ENCODE results near the gene TMOD1.
"Not testable (repeated sequence)": the region's sequence is repeated elsewhere in the genome, so short reads cannot be mapped to it uniquely, and the experiment has no call there.

TMOD1 gene

GRCh38 chr9:97577051-97577450, 75.6 kb downstream of the TMOD1 start:
- H3K4me1 ChIP-seq (ENCODE audit: insufficient read depth, low read length, severe bottlenecking) = no peaks in the 10 kb centered on the region

GRCh38 chr9:97578846-97579245, 77.4 kb downstream of the TMOD1 start:
- no peaks in the 10 kb centered on the region; the same call in 1 of the 2 replicates for H3K27me3 ChIP-seq (ENCODE audit: insufficient read depth, low read length)
- H3K9me2 ChIP-seq (ENCODE audit: low read depth, low read length) = no peaks in the 10 kb centered on the region
- H3F3A ChIP-seq (ENCODE audit: insufficient read depth, low read length) = no peaks in the 10 kb centered on the region
- no peak overlapping the region for H3K4me3 ChIP-seq (ENCODE audit: low read depth, low read length, poor library complexity, severe bottlenecking)
- H3K4me2 ChIP-seq (ENCODE audit: low read length) = no peak overlapping the region
- TF ChIP-seq CTCF (IDR thresholded peaks at IDR 0.05; ENCODE audit: low read length) = no peak
- no peak for TF ChIP-seq EZH2 (IDR thresholded peaks at IDR 0.05; ENCODE audit: borderline replicate concordance, low read length)
- H3K27ac ChIP-seq (ENCODE audit: low read depth, low read length, poor library complexity, severe bottlenecking) = no peak overlapping the region
- H4K20me1 ChIP-seq (ENCODE audit: insufficient read depth, low read length) = no peaks in the 10 kb centered on the region
- no peaks in the 10 kb centered on the region for H3K4me1 ChIP-seq (ENCODE audit: insufficient read depth, low read length, severe bottlenecking)
- H2AFZ ChIP-seq (ENCODE audit: low read length) = no peak overlapping the region
- no peak overlapping the region for H3K9ac ChIP-seq (ENCODE audit: low read length)
- no peaks in the 10 kb centered on the region for H3K79me2 ChIP-seq (ENCODE audit: insufficient read depth, low read length)
- no peaks in the 10 kb centered on the region for H3K36me3 ChIP-seq (ENCODE audit: insufficient read depth, low read length)
- H3K9me3 ChIP-seq (ENCODE audit: low read length) = no peaks in the 10 kb centered on the region

More at GRCh38 chr9:97577051-97577450, 75.6 kb downstream of the TMOD1 start:
- no peaks in the 10 kb centered on the region for H3F3A ChIP-seq (ENCODE audit: insufficient read depth, low read length)
- H3K27me3 ChIP-seq (ENCODE audit: insufficient read depth, low read length) = no peaks in the 10 kb centered on the region; the same call in 1 of the 2 replicates
- H2AFZ ChIP-seq (ENCODE audit: low read length) = no peak overlapping the region
- H3K9ac ChIP-seq (ENCODE audit: low read length) = no peak overlapping the region
- no peak for TF ChIP-seq EZH2 (IDR thresholded peaks at IDR 0.05; ENCODE audit: borderline replicate concordance, low read length)
- no peak for TF ChIP-seq CTCF (IDR thresholded peaks at IDR 0.05; ENCODE audit: low read length)
- no peaks in the 10 kb centered on the region for H3K36me3 ChIP-seq (ENCODE audit: insufficient read depth, low read length)
- no peaks in the 10 kb centered on the region for H3K79me2 ChIP-seq (ENCODE audit: insufficient read depth, low read length)
- no peak overlapping the region for H3K27ac ChIP-seq (ENCODE audit: low read depth, low read length, poor library complexity, severe bottlenecking)
- H3K9me3 ChIP-seq (ENCODE audit: low read length) = no peaks in the 10 kb centered on the region
- H4K20me1 ChIP-seq (ENCODE audit: insufficient read depth, low read length) = no peaks in the 10 kb centered on the region
- no peak overlapping the region for H3K4me3 ChIP-seq (ENCODE audit: low read depth, low read length, poor library complexity, severe bottlenecking)
- no peak overlapping the region for H3K4me2 ChIP-seq (ENCODE audit: low read length)
- no peaks in the 10 kb centered on the region for H3K9me2 ChIP-seq (ENCODE audit: low read depth, low read length)

GRCh38 chr9:97579914-97580313, 78.4 kb downstream of the TMOD1 start:
- Histone ChIP-seq H3K27me3 (ENCODE audit: insufficient read depth, low read length) (no peaks in the 10 kb centered on the region; the same call in 1 of the 2 replicates), H3K9me3 (ENCODE audit: low read length) (no peaks in the 10 kb centered on the region), H4K20me1 (ENCODE audit: insufficient read depth, low read length) (no peaks in the 10 kb centered on the region)

GRCh38 chr9:97581590-97581989, 80.1 kb downstream of the TMOD1 start:
- not testable (repeated sequence) for H3K9ac ChIP-seq (ENCODE audit: low read length); H3K4me3 ChIP-seq (ENCODE audit: low read depth, low read length, poor library complexity, severe bottlenecking); H3K27me3 ChIP-seq (ENCODE audit: insufficient read depth, low read length); H3K4me2 ChIP-seq (ENCODE audit: low read length); H3K9me3 ChIP-seq (ENCODE audit: low read length); H3K4me1 ChIP-seq (ENCODE audit: insufficient read depth, low read length, severe bottlenecking); H3K36me3 ChIP-seq (ENCODE audit: insufficient read depth, low read length); H3K27ac ChIP-seq (ENCODE audit: low read depth, low read length, poor library complexity, severe bottlenecking); H3K9me2 ChIP-seq (ENCODE audit: low read depth, low read length); H2AFZ ChIP-seq (ENCODE audit: low read length); H4K20me1 ChIP-seq (ENCODE audit: insufficient read depth, low read length); H3F3A ChIP-seq (ENCODE audit: insufficient read depth, low read length); H3K79me2 ChIP-seq (ENCODE audit: insufficient read depth, low read length)

More at GRCh38 chr9:97579914-97580313, 78.4 kb downstream of the TMOD1 start:
- no peak overlapping the region for H3K27ac ChIP-seq (ENCODE audit: low read depth, low read length, poor library complexity, severe bottlenecking)
- H3K4me1 ChIP-seq (ENCODE audit: insufficient read depth, low read length, severe bottlenecking) = no peaks in the 10 kb centered on the region
- TF ChIP-seq CTCF (IDR thresholded peaks at IDR 0.05; ENCODE audit: low read length) (no peak), EZH2 (IDR thresholded peaks at IDR 0.05; ENCODE audit: borderline replicate concordance, low read length) (no peak)
- H3K9ac ChIP-seq (ENCODE audit: low read length) = no peak overlapping the region
- no peaks in the 10 kb centered on the region for H3K9me2 ChIP-seq (ENCODE audit: low read depth, low read length)
- H3K4me2 ChIP-seq (ENCODE audit: low read length) = no peak overlapping the region
- H2AFZ ChIP-seq (ENCODE audit: low read length) = no peak overlapping the region
- H3K79me2 ChIP-seq (ENCODE audit: insufficient read depth, low read length) = no peaks in the 10 kb centered on the region
- H3F3A ChIP-seq (ENCODE audit: insufficient read depth, low read length) = no peaks in the 10 kb centered on the region
- no peaks in the 10 kb centered on the region for H3K36me3 ChIP-seq (ENCODE audit: insufficient read depth, low read length)
- H3K4me3 ChIP-seq (ENCODE audit: low read depth, low read length, poor library complexity, severe bottlenecking) = no peak overlapping the region

GRCh38 chr9:97584778-97585177, 83.3 kb downstream of the TMOD1 start:
- not testable (repeated sequence) for H3K36me3 ChIP-seq (ENCODE audit: insufficient read depth, low read length); H3K4me2 ChIP-seq (ENCODE audit: low read length); H2AFZ ChIP-seq (ENCODE audit: low read length); H3K4me3 ChIP-seq (ENCODE audit: low read depth, low read length, poor library complexity, severe bottlenecking); H3K27me3 ChIP-seq (ENCODE audit: insufficient read depth, low read length); H3K4me1 ChIP-seq (ENCODE audit: insufficient read depth, low read length, severe bottlenecking); H3K9me3 ChIP-seq (ENCODE audit: low read length); H3K27ac ChIP-seq (ENCODE audit: low read depth, low read length, poor library complexity, severe bottlenecking); H4K20me1 ChIP-seq (ENCODE audit: insufficient read depth, low read length); H3F3A ChIP-seq (ENCODE audit: insufficient read depth, low read length); H3K9me2 ChIP-seq (ENCODE audit: low read depth, low read length); H3K9ac ChIP-seq (ENCODE audit: low read length); H3K79me2 ChIP-seq (ENCODE audit: insufficient read depth, low read length)
